BJ (cell line): ENCODE measurements around the gene FOXN3. TPM values are rescaled to one million over a fixed set of nuclear protein-coding genes. Genes with fewer than 3 reads are reported as not detected.
"Not testable (repeated sequence)": the region's sequence is repeated elsewhere in the genome, so short reads cannot be mapped to it uniquely, and the experiment has no call there.

ENCODE experiments used
- CTCF ChIA-PET: fragments of 350-600 bp; formaldehyde crosslinking; extraction: SDS; loops from one replicate; lab custom pipeline; 2021; ENCODE audit warnings: antibody characterized with exemption, inconsistent platforms; lab: Yijun Ruan, JAX
- POLR2A ChIA-PET: fragments of 300-600 bp; sonication (Branson Sonifier 250); formaldehyde crosslinking; extraction: SDS; loops from one replicate; lab custom pipeline; 2021; ENCODE audit warnings: antibody characterized with exemption; lab: Charles Lee
- DNase-seq: peaks from one replicate; pipeline ENCODE4 v3.0.0-alpha.2; 2011; ENCODE audit warnings: low read depth
- H3K27me3 ChIP-seq: 2 replicates; pipeline ENCODE4 v1.6.0; 2011; ENCODE audit warnings: low read length; ENCODE audit not compliant: control insufficient read depth, insufficient read depth
- H3K36me3 ChIP-seq: 2 replicates; pipeline ENCODE4 v1.5.1; 2011; ENCODE audit warnings: low read length; ENCODE audit not compliant: control insufficient read depth, insufficient read depth
- H3K4me3 ChIP-seq: 2 replicates; pipeline ENCODE4 v1.5.1; 2011; ENCODE audit warnings: low read depth, mild to moderate bottlenecking, control low read depth, low read length
- polyA plus RNA-seq: library from polyadenylated mRNA; depleted of rRNA; stranded (reverse); fragments of >200 nt; gene quantifications from 2 replicates; pipeline ENCODE4 v1.2.3, GENCODE V29; 2011
- TF ChIP-seq, protein P1 (sequence below): IDR thresholded peaks from 2 replicates; pipeline ENCODE4 v1.5.1; 2011; ENCODE audit warnings: low read depth, mild to moderate bottlenecking, control low read depth, inconsistent platforms, low read length, moderate library complexity; ENCODE audit not compliant: insufficient read depth

The FOXN3 gene
- polyA plus RNA-seq, 1 experiment: 30.2 TPM

DNA sequence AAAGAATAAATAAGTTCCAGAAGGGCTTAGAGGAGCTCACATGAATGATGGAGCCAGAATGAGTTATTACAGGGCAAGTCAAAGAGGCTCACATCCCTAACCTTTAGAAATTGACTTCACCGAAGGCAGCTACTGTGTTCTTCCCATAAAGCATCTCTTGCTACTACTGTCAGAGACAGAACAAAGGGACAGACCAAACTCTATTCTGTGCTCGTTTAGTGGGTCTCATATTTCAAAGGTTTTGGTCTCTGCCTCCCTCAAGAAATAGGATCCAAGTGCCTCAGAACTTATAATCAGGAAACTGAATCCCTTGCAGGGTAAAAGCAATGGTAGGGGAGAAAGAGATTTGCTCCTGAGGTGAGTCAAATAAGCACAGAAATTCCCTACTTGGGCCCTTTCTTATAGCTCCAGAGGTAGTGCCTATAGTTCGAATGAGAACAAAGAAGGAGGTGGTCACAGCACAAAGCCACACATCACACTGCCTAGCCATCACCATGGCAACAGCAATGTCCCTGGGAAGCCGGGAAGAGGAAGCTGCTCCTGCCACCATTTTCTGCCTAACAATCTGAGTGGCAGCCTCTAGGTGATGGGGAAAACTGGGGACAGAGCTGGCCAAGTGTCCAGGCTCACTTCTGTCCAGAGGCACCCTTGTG, 294.9 kb downstream of the FOXN3 start:
- Histone ChIP-seq H3K36me3 (no peaks in the 10 kb centered on the region), H3K4me3 (no peak overlapping the region), H3K27me3 (peaks cover 10% of the 10 kb centered on the region)
- CTCF ChIA-PET: interaction anchor here (1.0 kb wide), 1 partner anchor 81 kb away, joined by 3 read pairs; no protein-coding TSS in a partner anchor
- POLR2A ChIA-PET: no interaction called here
- no peak for DNase-seq
- TF ChIP-seq, protein P1, sequence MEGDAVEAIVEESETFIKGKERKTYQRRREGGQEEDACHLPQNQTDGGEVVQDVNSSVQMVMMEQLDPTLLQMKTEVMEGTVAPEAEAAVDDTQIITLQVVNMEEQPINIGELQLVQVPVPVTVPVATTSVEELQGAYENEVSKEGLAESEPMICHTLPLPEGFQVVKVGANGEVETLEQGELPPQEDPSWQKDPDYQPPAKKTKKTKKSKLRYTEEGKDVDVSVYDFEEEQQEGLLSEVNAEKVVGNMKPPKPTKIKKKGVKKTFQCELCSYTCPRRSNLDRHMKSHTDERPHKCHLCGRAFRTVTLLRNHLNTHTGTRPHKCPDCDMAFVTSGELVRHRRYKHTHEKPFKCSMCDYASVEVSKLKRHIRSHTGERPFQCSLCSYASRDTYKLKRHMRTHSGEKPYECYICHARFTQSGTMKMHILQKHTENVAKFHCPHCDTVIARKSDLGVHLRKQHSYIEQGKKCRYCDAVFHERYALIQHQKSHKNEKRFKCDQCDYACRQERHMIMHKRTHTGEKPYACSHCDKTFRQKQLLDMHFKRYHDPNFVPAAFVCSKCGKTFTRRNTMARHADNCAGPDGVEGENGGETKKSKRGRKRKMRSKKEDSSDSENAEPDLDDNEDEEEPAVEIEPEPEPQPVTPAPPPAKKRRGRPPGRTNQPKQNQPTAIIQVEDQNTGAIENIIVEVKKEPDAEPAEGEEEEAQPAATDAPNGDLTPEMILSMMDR: no peak

DNA sequence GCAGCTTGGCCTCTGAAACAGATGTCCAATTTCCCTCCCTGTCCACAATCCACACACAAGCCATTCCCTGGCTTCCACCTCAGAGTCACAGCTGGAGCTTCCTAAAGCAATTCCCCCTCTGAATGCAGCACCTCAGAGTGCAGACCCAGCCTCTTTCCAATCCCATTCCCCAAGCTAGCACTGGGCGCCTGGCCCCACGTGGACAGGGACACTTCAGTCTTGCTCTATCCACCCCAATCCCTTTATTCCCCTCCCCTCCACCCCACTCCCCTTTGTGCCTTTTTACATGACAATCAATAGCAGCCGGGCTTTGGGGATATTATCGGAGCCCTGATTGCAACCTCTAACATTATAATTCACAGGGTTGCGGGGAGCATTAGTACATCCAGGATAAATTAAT, 300.0 kb downstream of the FOXN3 start:
- ChIA-PET CTCF (no interaction called here), POLR2A (no interaction called here)
- peaks cover 6% of the 10 kb centered on the region for H3K27me3 ChIP-seq
- H3K36me3 ChIP-seq: no peaks in the 10 kb centered on the region
- no peak overlapping the region for H3K4me3 ChIP-seq
- DNase-seq: no peak
- TF ChIP-seq, protein P1: no peak

DNA sequence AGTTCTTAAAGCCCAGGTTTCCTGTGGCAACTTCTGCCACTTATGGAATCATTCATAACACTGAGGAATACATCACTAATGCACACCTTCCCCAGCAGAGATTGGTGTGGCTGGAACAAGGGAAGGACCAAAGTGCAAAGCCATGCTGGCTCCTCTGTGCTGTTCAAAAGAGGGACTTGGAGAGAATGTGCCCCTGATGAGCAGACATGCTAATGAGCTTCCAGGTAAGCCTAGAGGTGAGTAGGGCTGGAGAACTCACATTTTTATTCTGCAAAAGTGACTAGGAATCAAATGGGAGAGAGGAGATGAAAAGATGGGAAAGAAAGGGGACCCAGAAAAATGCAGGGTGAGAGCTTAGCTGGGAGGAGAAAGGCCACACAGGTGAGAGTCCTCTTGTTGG, 302.9 kb downstream of the FOXN3 start:
- DNase-seq: no peak
- Histone ChIP-seq H3K4me3 (no peak overlapping the region), H3K36me3 (no peaks in the 10 kb centered on the region), H3K27me3 (peaks cover 2% of the 10 kb centered on the region; the same call in 1 of the 2 replicates)
- POLR2A ChIA-PET: no interaction called here
- TF ChIP-seq, protein P1: no peak
- CTCF ChIA-PET: no interaction called here

DNA sequence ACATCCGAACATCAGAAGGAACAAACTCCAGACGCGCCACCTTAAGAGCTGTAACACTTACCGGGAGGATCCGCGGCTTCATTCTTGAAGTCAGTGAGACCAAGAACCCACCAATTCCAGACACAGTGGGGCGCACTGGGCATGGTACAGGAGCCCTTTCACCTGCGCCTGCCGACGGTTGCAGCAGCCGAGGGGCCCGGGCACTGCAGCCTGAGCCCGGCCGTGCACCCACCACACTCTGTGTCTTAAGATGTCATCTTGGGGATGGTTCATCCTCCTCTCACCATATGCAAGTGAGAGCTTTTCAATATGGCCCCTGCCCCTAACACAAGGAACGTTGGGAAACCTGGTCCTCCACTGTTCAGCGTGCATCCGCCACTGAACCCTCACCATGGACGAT, 304.3 kb downstream of the FOXN3 start:
- ChIA-PET CTCF (interaction anchor here (0.9 kb wide), 1 partner anchor 23 kb away, joined by 3 read pairs; no protein-coding TSS in a partner anchor), POLR2A (no interaction called here)
- Histone ChIP-seq H3K4me3 (no peak overlapping the region), H3K36me3 (no peaks in the 10 kb centered on the region), H3K27me3 (peaks cover 2% of the 10 kb centered on the region; the same call in 1 of the 2 replicates)
- DNase-seq: no peak
- TF ChIP-seq, protein P1: no peak

DNA sequence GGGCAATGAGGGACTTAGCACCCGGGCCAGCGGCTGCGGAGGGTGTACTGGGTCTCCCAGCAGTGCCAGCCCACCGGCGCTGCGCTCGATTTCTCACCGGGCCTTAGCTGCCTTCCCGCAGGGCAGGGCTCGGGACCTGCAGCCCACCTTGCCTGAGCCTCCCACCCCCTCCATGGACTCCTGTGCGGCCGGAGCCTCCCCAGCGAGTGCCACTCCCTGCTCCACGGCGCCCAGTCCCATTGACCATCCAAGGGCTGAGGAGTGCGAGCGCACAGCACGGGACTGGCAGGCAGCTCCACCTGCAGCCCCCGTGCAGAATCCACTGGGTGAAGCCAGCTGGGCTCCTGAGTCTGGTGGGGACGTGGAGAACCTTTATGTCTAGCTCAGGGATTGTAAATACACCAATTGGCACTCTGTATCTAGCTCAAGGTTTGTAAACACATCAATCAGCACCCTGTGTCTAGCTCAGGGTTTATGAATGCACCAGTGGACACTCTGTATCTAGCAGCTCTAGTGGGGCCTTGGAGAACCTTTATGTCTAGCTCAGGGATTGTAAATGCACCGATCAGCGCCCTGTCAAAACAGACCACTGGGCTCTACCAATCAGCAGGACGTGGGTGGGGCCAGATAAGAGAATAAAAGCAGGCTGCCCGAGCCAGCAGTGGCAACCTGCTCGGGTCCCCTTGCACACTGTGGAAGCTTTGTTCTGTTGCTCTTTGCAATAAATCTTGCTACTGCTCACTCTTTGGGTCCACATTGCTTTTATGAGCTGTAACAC, 305.1 kb downstream of the FOXN3 start:
- not testable (repeated sequence) for H3K4me3 ChIP-seq, H3K27me3 ChIP-seq, H3K36me3 ChIP-seq, DNase-seq
- ChIA-PET CTCF (interaction anchor here (0.9 to 1.2 kb wide), 2 partner anchors 15 to 24 kb away, joined by 3 read pairs; no protein-coding TSS in a partner anchor), POLR2A (interaction anchor here (0.7 kb wide), 1 partner anchor 570 kb away, joined by 3 read pairs; no protein-coding TSS in a partner anchor)

DNA sequence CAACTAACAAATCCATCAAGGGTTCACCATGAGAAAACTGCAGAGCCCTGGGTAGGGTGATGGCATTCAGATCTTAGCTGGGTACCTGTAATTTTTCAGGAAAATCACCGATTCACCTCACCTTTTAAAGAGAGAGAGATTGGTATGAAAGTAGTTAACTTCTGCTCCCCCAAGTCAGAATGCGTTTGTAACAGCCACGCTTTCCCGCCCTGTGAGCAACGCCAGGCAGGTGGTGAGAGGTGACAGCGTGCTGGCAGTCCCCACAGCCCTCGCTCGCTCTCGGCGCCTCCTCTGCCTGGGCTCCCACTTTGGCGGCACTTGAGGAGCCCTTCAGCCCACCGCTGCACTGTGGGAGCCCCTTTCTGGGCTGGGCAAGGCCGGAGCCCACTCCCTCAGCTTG, 305.8 kb downstream of the FOXN3 start:
- POLR2A ChIA-PET, DNase-seq, H3K27me3 ChIP-seq, H3K4me3 ChIP-seq, H3K36me3 ChIP-seq: not testable (repeated sequence)
- CTCF ChIA-PET: interaction anchor here (1.2 kb wide), 1 partner anchor 14 kb away, joined by 3 read pairs; no protein-coding TSS in a partner anchor
